ENCODE measurements around the gene ARID1B.

DNA sequence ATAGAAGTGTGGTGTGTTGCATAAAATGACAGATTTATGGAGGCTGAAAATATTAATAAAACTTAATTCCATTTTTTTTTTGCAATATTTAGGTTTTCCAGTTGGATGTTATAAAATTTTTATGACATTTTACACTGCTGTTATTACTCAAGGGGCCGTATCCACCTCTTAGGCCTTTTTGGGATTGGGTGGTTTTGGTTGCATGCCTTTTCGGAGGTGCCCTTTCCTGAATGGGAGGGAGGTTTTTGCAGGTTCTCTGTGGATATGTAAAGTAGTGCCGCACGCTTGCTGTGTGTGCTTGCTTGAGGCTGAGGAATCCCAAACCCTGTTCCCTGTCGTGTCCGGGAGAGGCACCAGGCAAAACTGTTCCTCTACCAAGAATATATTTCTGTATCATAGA, 6.8 kb downstream of the ARID1B start:
- no peak for TF ChIP-seq CTCF (IDR thresholded peaks at IDR 0.05; ENCODE audit: poor library complexity)
- no peak for TF ChIP-seq EZH2 (IDR thresholded peaks at IDR 0.05; ENCODE audit: borderline replicate concordance)
- TF ChIP-seq EZH2phosphoT487 (IDR thresholded peaks at IDR 0.05; ENCODE audit: low read depth, severe bottlenecking, unreplicated experiment) = no peak
